Thyroid gland (tissue), 4 donors: Measurements from ENCODE around the gene CNDP2.

ENCODE experiments used
- POLR2A ChIP-seq, 2 donors: fragments of 450-650 bp; IDR thresholded peaks; one replicate each; pipeline ENCODE4 v1.6.1; 2017; ENCODE audit warnings: antibody characterized with exemption in 2 of 2, mild to moderate bottlenecking in 2 of 2, moderate library complexity in 1 of 2
- TF ChIP-seq, protein P1 (sequence below), 6 experiments: fragments of 200-600 bp in 3 of 6; fragments of 450-650 bp in 3 of 6; sonication (generic) in 3 of 6; IDR thresholded peaks; one replicate each; pipeline ENCODE4 v1.5.1; 2016 to 2019; ENCODE audit warnings: antibody characterized with exemption in 6 of 6, mild to moderate bottlenecking in 2 of 6, inconsistent platforms in 1 of 6, moderate library complexity in 1 of 6

DNA sequence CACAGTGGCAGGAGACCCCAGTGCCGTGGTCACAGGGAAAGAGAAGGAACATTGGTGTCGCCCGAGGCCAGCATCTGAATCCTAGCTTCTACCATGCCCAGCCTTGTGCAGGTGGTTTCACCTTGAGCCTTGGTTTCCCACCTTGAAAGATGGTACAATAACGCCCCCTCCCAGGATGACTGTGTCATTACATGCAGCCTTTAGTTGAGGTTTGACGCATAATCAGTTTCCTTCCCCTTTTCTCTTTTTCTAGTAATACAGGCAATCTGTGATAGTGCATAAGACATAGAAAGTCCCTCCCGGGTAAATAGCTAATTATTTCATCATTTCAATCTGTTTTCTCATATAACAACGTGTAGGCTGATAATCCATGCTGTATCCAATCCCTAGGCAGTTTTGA lies 71.7 kb downstream of the CNDP2 start:
- TF ChIP-seq, protein P1, sequence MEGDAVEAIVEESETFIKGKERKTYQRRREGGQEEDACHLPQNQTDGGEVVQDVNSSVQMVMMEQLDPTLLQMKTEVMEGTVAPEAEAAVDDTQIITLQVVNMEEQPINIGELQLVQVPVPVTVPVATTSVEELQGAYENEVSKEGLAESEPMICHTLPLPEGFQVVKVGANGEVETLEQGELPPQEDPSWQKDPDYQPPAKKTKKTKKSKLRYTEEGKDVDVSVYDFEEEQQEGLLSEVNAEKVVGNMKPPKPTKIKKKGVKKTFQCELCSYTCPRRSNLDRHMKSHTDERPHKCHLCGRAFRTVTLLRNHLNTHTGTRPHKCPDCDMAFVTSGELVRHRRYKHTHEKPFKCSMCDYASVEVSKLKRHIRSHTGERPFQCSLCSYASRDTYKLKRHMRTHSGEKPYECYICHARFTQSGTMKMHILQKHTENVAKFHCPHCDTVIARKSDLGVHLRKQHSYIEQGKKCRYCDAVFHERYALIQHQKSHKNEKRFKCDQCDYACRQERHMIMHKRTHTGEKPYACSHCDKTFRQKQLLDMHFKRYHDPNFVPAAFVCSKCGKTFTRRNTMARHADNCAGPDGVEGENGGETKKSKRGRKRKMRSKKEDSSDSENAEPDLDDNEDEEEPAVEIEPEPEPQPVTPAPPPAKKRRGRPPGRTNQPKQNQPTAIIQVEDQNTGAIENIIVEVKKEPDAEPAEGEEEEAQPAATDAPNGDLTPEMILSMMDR (IDR thresholded peaks at IDR 0.05), result no peak
- TF ChIP-seq POLR2A (IDR thresholded peaks at IDR 0.05), result no peak
